ENCODE measurements around the gene ZP3.
"Not testable (repeated sequence)": the region's sequence is repeated elsewhere in the genome, so short reads cannot be mapped to it uniquely, and the experiment has no call there.

- TF ChIP-seq CTCF (IDR thresholded peaks at IDR 0.05; ENCODE audit: borderline replicate concordance, extremely low read depth, low read length, poor library complexity, severe bottlenecking); EZH2 (IDR thresholded peaks at IDR 0.05; ENCODE audit: borderline replicate concordance, low read depth, low read length, severe bottlenecking): not testable (repeated sequence)
These were observed 57.9 kb downstream of the ZP3 start for GRCh38 chr7:76482660-76483059.
